Stimulated activated CD4-positive, alpha-beta T cell treated with anti-CD3 and anti-CD28 coated beads, Interleukin-1b, Interleukin-23, amount 100 ng/mL, for 1 hour (primary cell): ENCODE results near the gene ASS1.

Experiments used
- DNase-seq, 2 donors: peaks; one replicate each; pipeline ENCODE4 v3.0.0-alpha.2; 2020; ENCODE audit warnings: low read depth in 2 of 2

ASS1 gene

DNA sequence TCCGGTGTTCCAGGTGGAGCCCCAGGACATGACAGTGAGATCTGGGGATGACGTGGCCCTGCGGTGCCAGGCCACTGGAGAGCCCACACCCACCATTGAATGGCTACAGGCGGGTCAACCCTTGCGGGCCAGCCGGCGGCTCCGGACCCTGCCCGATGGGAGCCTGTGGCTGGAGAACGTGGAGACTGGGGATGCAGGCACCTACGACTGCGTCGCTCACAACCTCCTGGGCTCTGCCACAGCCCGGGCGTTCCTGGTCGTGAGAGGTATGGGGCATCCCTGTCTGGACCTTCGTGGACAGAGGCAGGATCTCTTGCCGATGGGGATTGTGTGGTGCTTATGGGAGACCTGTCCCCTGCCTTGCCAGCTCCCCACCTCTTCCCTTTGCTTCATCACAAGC lies 26.0 kb upstream of the ASS1 start:
- DNase-seq: no peak

DNA sequence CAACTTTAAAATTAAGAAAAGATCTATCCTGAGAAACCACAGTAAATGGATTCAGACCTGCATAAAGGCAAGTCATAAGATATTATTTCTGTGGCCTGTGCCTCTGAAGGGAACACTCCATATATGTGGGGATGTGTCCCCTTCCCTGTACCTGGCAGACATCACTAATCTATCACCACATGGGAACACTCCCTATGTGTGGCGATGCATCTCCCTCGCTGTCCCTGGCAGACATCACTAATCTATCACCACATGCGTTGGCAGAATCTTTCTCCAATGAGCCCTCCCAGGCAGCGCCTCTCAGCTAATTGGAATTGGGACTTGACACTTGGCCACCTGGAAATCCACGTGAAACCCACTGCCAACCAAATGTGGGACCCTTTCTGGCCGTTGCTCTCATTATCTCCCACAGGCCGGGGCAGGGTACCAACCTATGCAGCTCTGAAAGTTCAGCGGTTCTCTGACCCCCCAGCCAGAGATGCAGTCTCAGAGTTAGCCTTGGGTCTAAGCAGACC lies 25.2 kb upstream of the ASS1 start:
- no peak for DNase-seq

DNA sequence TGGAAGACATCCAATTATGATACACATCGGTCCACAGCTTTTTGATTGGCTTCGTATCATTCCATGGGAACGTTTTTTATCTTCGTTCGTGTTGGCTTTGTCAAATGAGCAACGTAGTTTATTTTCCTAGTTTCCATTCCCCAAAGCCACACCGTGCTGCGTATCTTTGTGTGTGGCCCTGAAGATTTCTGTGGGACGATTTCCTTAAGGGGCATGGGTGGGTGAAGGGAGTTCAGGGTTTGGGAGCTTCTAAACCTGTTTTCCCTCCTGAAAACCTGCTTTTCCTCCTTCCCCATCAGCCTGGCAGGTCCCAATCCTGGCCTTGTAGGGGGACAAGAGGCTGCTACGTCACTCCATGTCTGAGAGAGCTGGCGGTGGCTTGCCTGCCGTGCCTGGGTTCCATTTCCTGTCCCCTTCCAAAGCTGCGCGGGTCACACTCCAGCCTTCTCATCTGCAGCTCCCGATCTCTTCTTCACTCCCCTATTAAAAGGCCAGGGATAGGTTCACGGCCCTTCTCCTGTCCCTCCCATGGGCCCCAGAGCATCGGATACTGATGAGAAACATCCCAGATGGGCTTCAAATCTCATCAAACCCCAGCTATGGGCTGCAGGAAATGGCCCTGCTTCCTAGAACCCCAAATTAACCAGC lies 23.5 kb upstream of the ASS1 start:
- DNase-seq: no peak

DNA sequence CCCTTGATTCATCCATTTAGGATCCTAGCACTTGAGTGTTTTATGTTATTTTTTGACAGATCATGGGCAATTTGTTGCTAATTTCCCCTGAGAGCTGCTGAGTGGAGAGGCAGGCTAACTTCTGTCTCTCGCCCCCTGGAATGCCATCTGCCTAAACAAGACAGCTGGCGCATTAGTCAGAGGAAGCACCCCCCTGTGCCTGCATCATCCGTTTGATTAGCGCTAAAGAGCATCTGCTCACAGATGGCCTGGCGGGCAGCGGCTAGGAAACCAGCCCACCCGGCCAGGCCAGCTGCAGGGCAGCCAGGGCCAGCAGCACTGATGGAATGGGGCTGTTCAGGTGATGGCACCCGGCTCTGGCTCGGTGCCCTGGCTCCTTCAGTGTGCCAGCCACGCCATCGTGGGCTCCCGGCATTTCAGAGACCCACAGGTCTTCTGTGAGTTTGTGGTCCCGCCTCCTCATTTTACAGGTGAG lies 22.9 kb upstream of the ASS1 start:
- DNase-seq: no peak

DNA sequence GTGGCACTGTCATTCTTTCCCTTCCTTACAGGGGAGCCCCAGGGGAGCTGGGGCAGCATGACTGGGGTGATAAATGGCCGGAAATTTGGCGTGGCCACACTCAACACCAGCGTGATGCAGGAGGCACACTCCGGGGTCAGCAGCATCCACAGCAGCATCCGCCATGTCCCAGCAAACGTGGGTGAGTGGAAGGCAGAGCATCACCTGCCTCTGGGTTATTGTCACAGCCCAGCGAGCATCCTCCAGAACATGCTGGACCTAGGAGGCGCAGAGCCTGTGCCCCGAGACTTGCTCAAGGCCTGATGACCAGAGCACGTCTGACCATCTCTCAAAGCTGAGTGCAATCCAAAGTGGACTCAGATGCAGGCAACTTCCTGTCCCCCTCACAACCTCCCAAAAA lies 22.2 kb upstream of the ASS1 start:
- DNase-seq: no peak

DNA sequence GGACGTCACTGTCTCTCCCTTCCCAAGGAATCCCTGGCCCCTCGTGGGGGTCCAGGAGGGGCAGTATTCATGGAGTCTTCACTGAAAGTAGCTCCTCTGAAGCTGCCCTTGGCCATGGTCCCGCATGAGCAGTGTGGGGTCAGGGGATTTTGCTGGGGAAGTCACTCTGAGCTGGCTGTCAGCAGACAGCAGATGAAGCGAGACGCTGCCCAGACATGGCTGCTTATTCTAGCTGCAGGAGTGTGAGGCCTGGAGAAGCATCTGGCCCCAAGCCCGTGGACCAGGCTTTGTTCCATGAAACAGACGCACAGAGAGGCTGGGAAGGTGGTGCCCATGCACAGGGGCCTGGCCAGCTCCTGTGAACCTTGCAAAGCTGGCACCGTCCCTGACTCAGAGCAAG lies 21.5 kb upstream of the ASS1 start:
- DNase-seq: no peak

DNA sequence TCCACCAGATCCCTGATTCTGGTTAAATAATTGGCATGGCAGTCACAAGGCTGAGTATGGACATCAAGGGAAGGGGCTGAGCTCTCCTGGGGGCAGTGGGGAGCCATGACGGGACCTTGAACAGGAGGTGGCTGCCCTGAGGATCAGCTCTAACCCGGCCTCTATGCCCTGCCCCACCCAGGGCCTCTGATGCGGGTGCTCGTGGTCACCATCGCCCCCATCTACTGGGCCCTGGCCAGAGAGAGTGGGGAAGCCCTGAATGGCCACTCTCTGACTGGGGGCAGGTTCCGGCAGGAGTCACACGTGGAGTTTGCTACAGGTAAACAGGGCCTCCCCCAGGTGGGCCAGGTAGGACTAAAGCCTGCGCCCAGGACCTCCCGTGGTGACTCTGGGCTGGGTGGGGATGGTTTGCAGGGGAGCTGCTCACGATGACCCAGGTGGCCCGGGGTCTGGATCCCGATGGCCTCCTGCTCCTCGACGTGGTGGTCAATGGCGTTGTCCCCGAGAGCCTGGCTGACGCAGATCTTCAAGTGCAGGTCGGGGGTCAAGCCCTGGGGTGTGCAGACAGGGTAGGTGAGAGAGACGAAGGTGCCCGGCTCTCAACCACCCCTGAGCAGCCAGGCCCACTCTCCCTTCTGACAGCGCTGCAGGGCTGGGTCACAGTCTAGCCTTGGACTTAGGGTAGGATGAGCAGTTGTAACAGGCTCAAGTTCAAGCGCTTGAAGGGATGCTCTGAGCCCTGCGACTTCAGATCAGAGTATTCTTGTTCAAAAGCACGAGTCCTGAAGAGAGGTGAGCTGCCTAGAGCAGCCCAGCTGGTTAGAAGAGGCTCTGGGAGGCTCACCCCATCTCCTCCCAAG lies 19.9 kb upstream of the ASS1 start:
- no peak for DNase-seq

DNA sequence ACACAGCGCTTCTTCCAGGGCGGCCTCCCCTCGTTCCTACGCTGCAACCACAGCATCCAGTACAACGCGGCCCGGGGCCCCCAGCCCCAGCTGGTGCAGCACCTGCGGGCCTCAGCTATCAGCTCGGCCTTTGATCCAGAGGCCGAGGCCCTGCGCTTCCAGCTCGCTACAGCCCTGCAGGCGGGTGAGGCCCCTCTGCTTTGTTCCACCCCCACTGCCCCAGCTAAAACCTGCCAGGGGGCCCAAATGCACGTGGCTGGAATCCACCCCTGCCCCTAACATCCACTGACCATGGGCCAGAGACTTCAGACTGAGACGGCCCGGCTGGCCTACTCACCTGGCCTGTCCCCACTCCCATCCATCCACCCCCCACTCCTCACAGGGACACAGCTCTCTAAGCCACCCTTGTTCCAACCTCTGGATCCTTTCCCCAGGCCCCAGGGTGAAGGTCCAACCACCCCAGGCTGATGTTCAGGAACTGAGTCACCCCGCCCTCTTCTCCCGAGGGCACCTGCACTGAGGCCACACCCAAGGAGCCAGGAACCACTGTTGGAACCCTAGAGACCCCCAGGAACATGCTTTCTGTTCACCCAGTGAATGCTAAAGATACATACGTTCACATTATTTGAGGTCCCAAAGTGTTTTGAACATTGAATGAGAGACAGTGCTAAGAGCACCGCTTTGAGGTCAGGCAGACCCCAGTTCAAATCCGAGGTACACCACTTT lies 18.9 kb upstream of the ASS1 start:
- DNase-seq: no peak

DNA sequence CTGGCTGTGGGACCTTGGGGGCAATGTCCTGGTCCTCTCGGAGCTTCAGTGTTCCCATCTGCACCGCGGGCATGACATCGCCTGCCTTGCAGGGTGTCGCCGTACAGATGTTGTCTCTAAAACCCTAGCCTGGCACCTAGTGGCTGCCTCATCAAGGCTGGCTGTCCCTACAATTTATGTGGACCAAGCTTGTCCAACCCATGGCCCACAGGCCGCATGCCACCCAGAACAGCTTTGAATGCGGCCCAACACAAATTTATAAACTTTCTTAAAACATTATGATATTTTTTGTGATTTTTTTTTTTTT lies 18.3 kb upstream of the ASS1 start:
- no peak for DNase-seq

DNA sequence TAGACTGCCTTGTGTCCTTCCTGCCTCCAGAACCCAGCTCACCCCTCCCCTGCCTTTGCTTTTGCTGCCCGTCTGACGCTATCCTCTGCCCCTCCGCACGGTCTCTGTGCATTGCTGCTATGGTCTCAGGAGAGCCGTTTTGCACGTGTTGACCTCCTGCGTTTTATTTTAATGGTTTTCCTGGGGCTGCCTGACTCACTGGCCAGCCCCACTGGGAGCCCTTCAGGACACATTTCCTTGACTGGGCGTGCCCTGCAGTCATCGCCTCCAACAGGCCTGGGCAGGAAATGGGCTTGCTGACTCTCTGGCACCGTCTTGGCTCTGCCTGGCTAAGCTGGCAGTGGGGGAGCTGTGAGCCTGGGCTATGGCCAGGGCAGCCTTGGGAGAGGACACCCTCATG lies 17.9 kb upstream of the ASS1 start:
- no peak for DNase-seq

DNA sequence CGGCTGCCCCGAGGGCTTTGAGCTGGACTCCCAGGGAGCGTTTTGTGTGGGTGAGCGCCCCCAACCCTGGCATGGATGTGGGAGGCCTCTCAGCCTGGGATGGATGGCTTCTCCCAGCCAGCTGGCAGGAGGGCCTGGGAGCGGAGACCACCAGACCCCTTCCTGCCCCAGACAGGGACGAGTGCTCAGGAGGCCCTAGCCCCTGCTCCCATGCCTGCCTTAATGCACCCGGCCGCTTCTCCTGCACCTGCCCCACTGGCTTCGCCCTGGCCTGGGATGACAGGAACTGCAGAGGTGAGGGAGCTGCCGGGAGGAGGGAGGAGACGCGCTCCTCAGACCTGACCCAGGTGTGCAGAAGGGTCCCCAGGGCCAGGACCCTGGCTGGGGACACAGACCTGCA lies 17.4 kb upstream of the ASS1 start:
- no peak for DNase-seq

DNA sequence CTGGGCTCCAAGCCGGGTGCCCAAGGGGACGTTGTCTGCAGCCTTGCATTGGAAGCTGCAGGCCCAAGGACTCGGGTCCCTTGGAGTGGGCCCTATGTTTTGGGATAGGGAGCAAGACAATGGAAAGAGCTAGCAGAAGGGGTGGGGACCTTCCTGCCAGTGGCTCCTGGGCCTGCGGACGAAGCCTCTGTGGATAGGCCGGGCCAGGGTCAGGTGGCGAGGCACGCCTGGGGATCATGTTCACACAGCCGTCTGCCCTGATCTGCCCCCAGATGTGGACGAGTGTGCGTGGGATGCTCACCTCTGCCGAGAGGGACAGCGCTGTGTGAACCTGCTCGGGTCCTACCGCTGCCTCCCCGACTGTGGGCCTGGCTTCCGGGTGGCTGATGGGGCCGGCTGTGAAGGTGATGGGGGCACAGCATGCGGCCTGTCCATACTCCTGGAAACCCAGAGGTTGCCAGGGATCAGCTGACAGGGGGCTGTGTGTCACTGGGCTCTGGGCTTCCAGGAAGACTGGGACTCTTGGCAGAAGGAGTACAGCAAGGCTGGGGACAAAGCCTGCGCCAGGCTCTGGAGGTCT lies 16.6 kb upstream of the ASS1 start:
- no peak for DNase-seq

DNA sequence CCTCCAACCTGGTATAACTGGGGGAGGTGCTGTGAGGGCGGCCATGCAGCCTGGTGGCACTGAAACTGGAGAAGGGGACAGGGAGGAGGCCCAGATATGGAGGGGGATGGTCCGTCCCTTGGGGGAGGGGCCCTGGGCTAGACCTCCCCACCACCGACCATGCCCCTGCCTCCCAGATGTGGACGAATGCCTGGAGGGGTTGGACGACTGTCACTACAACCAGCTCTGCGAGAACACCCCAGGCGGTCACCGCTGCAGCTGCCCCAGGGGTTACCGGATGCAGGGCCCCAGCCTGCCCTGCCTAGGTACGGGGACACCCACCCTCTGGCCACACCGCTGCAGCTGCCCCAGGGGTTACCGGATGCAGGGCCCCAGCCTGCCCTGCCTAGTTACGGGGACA lies 15.4 kb upstream of the ASS1 start:
- DNase-seq: no peak

DNA sequence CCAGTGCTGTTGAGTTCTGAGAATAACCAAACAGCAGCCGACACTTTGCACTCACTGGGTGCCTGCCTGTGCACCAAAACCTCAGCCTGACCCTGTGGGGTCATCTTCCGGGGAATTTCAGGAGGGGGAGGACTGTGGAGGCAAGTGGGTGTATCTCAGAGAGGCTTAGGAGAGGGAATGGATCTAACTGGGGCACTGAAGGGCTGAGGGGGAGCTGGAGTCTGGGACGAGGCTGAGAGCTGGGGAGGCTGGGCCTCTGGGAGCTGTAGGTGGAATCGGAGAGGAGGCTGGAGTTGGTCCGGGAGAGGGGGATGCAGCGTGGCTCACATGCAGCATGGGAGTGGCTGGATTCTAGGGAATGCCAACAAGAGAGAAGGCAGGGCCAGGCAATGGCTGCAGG lies 14.9 kb upstream of the ASS1 start:
- DNase-seq: no peak

DNA sequence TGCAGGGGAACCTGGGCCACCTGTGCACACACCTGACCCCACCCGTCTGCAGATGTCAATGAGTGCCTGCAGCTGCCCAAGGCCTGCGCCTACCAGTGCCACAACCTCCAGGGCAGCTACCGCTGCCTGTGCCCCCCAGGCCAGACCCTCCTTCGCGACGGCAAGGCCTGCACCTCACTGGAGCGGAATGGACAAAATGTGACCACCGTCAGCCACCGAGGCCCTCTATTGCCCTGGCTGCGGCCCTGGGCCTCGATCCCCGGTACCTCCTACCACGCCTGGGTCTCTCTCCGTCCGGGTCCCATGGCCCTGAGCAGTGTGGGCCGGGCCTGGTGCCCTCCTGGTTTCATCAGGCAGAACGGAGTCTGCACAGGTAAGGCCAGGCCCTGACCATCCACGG lies 14.5 kb upstream of the ASS1 start:
- no peak for DNase-seq

DNA sequence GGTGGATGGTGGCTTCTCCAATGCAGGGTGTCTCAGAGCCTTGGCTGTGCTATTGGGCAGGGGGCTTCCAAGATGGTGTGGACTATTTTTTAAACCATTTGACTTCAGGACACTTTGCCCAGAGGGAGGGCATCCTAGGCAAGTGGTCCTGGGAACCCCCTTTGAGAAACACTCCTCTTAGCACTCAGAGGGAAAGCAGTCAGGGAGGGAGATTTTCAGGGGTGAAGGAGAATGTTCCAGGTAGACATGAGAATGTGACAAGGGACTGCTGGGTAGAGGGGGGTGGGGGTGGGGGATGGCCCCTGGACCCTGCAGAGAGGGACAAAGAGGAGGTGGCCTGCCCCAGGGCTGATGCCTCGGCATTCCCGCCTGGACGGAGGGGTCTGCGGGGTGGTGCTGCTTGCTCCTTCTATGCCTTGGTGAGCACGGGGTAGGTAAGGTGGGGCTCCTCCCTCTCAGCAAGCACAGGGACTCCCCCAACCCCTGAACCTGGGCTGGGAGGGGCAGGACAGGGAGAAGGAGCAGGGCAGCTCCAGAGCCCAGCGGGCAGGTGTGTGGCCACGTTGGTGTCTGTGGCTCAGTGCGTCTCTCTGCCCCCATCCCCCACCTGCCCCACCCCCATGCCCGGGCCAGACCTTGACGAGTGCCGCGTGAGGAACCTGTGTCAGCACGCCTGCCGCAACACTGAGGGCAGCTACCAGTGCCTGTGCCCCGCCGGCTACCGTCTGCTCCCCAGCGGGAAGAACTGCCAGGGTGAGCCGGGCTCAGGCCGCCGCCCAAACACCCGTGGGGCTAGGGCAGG lies 13.8 kb upstream of the ASS1 start:
- DNase-seq: no peak

DNA sequence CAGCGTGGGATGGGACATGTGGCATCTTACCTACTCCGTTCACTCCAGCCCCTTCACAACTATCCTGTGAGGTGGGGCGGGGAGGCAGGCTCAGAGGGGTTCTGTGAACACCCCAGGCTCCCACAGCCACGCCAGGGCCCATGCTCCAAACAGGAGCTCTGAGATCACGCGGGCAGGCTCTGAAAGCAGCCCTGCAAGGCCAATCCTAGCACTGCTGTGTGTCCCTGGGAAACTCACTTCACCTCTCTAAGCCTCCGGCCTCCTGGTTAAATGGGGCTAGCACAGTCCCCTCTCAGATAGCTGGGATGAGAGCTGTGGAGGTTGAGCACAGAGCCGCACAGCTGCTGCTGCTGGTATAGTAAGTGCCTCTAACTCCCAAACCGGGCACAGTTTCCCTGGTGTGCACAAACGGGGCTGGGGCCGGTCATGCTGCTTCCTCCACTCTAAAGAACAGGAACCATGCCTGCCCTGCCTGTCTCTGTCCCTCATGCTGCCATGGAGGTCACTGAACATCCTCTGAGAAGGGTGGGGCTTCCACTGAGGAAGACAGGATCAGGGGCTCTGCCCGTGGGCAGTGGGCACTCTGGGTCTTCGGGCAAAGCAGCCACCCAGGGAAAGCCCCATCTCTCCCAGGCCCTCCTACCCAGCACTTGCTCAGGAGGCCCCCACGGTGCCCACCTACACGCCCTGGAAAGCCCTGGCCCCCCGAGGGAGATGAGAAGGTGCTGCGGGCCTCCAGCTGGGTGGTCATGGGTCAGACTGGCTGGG lies 13.0 kb upstream of the ASS1 start:
- no peak for DNase-seq

DNA sequence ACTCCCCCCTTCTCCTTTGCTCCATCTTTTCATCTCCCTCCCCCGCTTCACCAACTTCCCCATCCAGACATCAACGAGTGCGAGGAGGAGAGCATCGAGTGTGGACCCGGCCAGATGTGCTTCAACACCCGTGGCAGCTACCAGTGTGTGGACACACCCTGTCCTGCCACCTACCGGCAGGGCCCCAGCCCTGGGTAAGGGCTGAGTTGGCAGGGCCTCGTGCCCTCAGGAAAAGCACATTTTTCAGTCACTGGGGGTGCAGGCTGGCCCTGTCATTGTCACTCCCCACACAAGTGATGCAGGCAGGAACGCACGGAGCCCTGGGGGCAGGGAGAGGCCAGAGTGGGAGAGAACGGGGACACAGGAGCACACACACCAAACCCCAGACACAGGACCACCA lies 12.4 kb upstream of the ASS1 start:
- no peak for DNase-seq

DNA sequence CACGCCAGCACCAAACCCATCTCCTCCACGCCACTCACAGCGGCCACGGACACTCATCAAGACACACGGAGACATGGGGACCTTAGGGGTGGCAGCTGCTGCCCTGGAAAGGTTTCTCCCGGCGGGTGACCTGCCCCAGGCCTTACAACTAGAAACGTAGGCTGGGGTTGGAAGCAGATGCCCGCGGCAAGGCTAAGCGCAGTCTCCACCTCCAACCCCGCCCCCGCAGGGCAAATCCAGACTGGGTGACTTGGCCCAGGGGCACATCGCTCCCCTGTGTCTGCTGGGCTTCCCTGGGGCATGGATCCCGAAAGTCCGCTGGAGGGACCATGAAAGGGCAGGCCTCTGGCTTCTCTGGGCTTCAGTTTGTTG lies 12.0 kb upstream of the ASS1 start:
- DNase-seq: no peak

DNA sequence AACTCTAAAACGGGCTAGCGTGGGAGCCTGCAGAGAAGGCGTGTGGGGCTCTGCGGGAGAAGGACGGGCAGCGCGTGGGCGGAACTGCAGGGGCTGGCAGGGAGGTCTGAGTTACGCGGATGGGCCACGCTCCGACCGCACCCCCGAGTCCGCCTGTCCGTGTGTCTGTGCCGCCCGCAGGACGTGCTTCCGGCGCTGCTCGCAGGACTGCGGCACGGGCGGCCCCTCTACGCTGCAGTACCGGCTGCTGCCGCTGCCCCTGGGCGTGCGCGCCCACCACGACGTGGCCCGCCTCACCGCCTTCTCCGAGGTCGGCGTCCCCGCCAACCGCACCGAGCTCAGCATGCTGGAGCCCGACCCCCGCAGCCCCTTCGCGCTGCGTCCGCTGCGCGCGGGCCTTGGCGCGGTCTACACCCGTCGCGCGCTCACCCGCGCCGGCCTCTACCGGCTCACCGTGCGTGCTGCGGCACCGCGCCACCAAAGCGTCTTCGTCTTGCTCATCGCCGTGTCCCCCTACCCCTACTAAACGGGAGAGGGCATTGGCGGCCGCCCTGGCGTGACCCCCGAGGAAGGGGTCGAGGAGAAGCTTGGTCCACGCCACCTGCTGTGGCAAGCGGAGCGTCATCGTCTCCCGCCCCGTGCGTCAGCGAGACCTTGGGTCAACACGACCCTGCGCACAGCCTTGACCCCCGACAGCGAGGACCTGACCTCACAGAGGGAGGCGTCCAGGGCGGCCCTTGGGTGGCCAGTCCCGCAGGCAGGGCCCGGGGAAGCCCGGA lies 11.4 kb upstream of the ASS1 start:
- DNase-seq: no peak
